ENCODE results near the gene TWF2. TPM values are rescaled to one million over a fixed set of nuclear protein-coding genes. Genes with fewer than 3 reads are reported as not detected.

Gene TWF2
- total RNA-seq, 1 experiment from 2014 or later = 44.8 TPM

DNA sequence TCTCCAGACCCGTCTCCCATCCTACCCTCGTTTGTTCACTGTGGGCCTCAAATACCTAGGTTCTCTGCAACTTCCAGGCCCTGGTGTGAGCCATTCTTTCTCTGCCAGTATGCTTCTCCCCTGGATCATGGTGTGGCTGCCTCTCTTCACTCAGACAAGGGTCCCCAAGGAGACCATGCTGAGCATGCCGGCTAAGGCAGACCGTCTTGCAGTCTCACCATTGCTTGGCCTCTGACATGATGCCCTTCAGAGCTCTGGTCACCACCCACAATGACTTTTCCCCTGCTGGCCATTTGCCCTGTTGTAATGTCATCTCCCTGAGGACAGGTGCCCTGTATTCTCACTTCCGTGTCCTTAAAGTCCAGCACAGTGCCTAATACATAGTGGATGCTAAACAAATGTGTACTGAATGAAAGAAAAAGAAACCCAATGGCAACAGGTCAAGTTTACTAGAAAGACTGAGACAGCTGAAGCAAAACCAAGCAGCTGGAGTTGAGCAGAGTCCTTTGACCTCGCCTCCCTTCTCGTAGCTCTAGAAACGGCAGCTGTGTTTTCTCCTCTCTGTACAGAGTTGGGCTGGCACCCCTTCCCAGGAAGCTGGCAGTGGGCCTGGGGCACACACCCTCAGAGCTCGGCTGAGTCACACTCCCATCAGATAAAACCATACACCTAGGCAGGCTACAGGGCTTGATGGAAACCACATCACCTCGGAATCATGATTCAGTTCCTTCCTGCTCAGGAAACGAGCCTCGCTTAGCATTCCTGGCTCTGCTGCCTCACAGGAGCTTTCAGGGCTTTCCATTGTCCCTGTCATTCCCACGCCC lies 22.2 kb downstream of the TWF2 start:
- Histone ChIP-seq H4K5ac (ENCODE audit: insufficient read length, low read depth, low read length) (no peak overlapping the region), H3K27ac (ENCODE audit: insufficient read length, low read depth, low read length) (no peak overlapping the region), H3K4me2 (ENCODE audit: insufficient read depth, insufficient read length, low read length) (no peak overlapping the region), H3K9ac (ENCODE audit: extremely low read depth, insufficient read length, low read length) (no peak overlapping the region), H3K27me3 (ENCODE audit: insufficient read depth, low read length) (no peaks in the 10 kb centered on the region), H2BK5ac (ENCODE audit: insufficient read length, low read length) (no peak overlapping the region), H2BK15ac (ENCODE audit: low read depth, low read length) (no peak overlapping the region), H2BK12ac (ENCODE audit: insufficient read length, low read depth, low read length) (no peak overlapping the region), H4K8ac (replicated peaks; ENCODE audit: insufficient read length, low read depth, low read length) (no peak overlapping the region), H3K23ac (ENCODE audit: insufficient read length, low read depth, low read length) (no peak overlapping the region), H3T11ph (ENCODE audit: low read length) (no peak overlapping the region), H3K23me2 (ENCODE audit: insufficient read length, low read depth, low read length, poor library complexity, severe bottlenecking) (no peaks in the 10 kb centered on the region), H2AFZ (ENCODE audit: low read length) (no peak overlapping the region), H2BK120ac (ENCODE audit: low read depth, low read length, poor library complexity, severe bottlenecking) (no peak overlapping the region), H4K20me1 (ENCODE audit: control insufficient read depth, insufficient read depth, insufficient read length) (peaks cover 3% of the 10 kb centered on the region), H3K18ac (ENCODE audit: insufficient read length, low read depth, low read length) (no peak overlapping the region), H3K79me2 (ENCODE audit: insufficient read depth, low read length) (no peaks in the 10 kb centered on the region), H2BK20ac (ENCODE audit: low read depth, low read length, poor library complexity, severe bottlenecking) (no peak overlapping the region), H3K56ac (ENCODE audit: insufficient read length, low read depth, low read length) (no peak overlapping the region), H4K91ac (ENCODE audit: insufficient read length, low read depth, low read length) (no peak overlapping the region), H3K4me1 (ENCODE audit: insufficient read depth, low read length) (no peaks in the 10 kb centered on the region; the same call in 1 of the 2 replicates), H3K9me3 (ENCODE audit: control insufficient read depth, low read depth, low read length) (no peaks in the 10 kb centered on the region), H3K14ac (ENCODE audit: insufficient read depth, low read length) (no peak overlapping the region), H3K4ac (ENCODE audit: low read depth, low read length) (no peak overlapping the region), H2AK5ac (ENCODE audit: insufficient read length, low read length) (no peak overlapping the region), H3K79me1 (ENCODE audit: insufficient read depth, low read depth, low read length, poor library complexity, severe bottlenecking) (no peaks in the 10 kb centered on the region)
- H3K27me3 Mint-ChIP-seq (ENCODE audit: low read depth) = no peaks in the 10 kb centered on the region
- DNase-seq = peak; percentile 27
- no peaks in the 10 kb centered on the region for H3K9me3 Mint-ChIP-seq
- WGBS (ENCODE audit: extremely low coverage, insufficient read length, low lambda C conversion rate) = no CpG with 5 or more reads among the region's 13 CpGs
- peaks cover 4 to 9% of the 10 kb centered on the region in 2 experiments for H3K4me1 Mint-ChIP-seq
- peaks cover 14 to 43% (median 39%) of the 10 kb centered on the region in 3 experiments; a peak in 6 of 7 replicates for H3K36me3 Mint-ChIP-seq (ENCODE audit: insufficient read depth in 1 of 3, low read depth in 3 of 3)
- TF ChIP-seq, protein P1, sequence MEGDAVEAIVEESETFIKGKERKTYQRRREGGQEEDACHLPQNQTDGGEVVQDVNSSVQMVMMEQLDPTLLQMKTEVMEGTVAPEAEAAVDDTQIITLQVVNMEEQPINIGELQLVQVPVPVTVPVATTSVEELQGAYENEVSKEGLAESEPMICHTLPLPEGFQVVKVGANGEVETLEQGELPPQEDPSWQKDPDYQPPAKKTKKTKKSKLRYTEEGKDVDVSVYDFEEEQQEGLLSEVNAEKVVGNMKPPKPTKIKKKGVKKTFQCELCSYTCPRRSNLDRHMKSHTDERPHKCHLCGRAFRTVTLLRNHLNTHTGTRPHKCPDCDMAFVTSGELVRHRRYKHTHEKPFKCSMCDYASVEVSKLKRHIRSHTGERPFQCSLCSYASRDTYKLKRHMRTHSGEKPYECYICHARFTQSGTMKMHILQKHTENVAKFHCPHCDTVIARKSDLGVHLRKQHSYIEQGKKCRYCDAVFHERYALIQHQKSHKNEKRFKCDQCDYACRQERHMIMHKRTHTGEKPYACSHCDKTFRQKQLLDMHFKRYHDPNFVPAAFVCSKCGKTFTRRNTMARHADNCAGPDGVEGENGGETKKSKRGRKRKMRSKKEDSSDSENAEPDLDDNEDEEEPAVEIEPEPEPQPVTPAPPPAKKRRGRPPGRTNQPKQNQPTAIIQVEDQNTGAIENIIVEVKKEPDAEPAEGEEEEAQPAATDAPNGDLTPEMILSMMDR (conservative IDR thresholded peaks at IDR 0.05) = no peak
- peak overlapping the region; percentile 19 to 50 (median 29); a peak in 4 of 7 replicates for H3K27ac Mint-ChIP-seq
- no peak overlapping the region for H3K4me3 Mint-ChIP-seq
